Putamen (tissue), 1 donor: ENCODE results near the gene GIPC3.
"Not testable (repeated sequence)": the region's sequence is repeated elsewhere in the genome, so short reads cannot be mapped to it uniquely, and the experiment has no call there.

Source experiments
- DNase-seq: peaks from one replicate; pipeline ENCODE4 v3.0.0-alpha.2; 2016; ENCODE audit warnings: low spot score

GIPC3 gene

DNA sequence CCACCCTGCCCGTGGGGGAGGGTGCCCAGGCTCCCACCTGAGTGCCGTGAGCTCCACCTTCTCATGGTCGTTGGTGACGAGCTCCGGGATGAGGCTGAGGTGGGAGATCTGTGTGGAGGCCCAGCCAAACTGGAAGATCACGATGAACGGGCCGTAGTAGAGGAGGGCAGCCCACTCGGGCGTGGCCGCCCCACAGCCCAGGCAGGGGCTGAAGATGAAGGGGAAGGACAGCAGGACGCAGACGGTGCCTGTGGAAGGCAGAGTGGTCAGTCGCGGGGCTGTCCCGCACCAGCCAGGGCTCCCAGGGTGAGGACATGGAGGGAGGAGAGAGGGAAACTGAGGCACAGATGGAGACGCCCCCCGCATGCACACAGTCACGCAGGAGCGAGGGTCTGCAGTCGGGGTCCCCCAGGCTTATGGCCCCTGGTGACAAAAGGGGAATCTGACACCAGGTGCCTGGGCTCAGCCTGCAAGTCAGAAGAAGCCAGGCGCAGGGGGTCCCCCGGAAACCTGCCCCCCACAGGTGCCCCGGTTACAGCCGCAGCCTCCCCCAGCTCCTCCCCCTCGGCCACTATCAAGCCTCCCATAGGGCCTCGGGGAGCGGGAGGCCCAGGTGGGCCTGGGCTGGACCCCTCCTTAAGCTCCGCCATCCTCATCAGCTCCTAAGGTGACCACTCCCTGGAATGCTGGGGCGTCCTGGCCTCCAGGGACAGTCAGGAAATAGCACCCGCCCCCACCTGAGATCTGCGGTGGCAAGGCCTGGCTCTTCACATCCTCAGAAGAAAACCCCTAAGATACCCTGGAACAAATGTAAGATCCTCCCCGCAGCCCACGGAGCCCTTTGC is 34.1 kb upstream of the GIPC3 start:
- no peak for DNase-seq

GRCh38 chr19:3551792-3552095 is 33.5 kb upstream of the GIPC3 start:
- no peak for DNase-seq

DNA sequence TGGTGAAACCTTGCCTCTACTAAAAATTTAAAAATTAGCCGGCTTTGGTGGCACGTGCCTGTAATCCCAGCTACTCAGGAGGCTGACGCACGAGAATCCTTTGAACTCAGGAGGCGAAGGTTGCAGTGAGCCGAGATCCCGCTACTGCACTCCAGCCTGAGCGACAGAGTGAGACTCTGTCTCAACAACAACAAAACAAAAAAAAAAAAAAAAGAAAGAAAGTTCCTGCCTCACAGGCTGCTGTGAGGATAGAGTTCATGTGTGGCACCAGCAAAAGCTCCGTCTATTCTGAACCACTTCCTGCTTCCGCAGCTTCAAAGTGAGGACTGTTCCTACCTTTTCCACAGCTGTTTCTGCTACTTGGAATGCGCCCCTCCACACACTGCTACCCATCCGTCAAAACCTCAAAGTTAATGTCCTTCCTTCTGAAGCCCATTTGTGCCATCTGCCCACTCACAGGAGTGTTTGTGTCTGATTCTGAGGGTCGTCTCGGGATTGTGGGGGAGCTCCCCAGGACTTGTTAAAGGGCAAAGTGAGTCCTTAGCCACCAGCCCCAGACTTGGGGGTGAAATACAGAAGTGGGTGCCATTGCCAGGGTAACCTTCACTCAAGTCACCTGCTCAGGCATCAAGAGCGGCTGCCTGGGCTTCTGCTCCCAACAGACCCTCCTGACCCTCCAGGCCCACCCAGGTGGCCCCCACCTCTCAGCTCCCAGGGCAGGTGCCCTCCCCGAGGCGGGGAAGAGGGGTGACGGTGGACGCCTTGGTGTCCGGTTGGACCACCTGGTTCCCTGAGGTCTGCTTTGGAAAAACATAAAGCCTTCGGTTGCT is 30.8 kb upstream of the GIPC3 start:
- DNase-seq = no peak

GRCh38 chr19:3555653-3556422 is 29.4 kb upstream of the GIPC3 start:
- DNase-seq = no peak

DNA sequence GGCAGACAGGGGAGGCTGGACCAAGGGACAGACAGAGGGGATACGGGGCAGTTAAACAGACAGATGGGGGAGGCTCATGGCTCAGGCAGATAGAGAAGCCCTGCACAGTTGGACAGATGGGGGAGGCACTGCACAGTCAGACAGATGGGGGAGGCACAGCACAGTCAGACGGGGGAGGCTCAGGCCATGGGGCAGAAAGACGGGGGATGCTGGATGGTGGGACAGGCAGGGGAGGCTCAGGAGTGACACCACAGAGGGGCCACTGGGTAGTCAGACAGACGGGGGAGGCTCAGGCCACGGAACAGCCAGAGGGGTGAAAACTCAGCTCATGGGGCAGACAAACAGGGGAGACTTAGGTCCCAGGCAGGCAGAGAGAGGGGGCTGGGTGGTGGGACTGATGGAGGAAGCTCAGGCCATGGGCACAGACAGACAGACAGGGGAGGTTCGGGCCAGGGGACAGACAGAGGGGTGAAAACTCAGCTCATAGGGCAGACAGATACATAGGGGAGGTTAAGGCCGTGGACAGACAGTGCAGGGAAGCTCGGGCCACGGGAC is 28.8 kb upstream of the GIPC3 start:
- no peak for DNase-seq

DNA sequence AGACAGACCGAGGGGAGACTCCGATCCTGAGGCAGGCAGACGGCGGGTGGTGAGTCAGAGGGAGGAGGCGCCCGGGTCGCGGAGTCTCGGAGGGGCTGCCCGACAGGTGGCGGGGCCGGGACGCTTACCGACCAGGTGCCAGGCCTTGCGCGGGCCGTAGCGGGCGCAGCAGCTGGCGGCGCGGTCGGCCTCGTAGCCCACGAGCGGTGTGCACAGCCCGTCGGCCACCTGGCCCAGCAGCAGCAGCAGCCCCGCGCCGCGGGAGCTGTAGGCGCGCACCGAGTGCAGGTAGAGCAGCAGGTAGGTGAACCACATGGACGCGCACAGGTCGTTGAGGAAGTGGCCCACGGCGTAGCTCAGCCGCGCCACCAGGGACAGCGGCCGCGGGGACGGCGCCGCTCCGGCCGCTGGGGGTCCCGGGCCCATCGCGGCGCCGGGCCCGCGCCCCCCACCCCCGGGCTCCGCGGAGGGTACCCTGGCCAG is 28.3 kb upstream of the GIPC3 start:
- DNase-seq = no peak

DNA sequence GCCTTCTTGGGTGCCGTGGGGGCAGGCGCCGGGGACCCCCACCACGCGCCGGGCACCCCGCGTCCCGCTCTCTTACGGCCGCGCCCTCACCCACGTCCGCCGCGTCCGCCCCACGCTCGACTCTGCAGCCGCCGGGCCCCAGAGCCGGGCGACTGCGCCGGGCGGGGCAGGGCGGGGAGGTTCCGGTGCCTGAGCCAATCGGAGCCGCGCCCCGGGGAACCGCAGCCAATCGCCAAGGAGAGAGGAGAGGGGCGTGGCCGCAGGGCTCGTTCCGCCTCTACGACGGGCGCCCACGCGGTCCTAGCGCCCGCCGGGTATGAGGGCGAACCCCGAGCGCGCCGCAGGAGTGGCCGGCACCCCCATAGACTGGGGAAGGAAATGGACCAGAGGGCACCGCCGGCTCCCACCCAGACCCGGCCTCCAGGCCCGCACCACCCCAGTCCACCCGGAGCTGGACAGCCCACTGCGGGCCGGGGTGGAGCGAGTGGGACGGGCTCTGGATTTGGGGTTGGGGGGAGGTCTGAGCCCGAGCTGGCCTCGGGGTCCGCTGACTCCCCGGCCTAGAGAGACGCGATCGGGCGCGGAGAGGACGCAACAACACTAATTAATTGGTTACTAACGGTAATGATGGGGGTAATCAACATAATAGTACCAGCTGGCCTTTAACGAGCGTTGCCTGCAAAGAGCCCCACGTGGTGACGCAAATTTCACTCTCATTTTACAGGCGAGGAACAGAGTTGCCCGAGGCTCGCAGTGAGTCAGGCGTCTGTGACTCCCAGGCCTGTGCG is 27.6 kb upstream of the GIPC3 start, which contains the start of gene MFSD12:
Gene MFSD12 (minus strand): TSS at position 126 of the 788 bp plus-strand sequence. CDS start 183 bp downstream, outside the sequence.
- peak; percentile 92 for DNase-seq

GRCh38 chr19:3563709-3564524 is 21.4 kb upstream of the GIPC3 start:
- DNase-seq = no peak

DNA sequence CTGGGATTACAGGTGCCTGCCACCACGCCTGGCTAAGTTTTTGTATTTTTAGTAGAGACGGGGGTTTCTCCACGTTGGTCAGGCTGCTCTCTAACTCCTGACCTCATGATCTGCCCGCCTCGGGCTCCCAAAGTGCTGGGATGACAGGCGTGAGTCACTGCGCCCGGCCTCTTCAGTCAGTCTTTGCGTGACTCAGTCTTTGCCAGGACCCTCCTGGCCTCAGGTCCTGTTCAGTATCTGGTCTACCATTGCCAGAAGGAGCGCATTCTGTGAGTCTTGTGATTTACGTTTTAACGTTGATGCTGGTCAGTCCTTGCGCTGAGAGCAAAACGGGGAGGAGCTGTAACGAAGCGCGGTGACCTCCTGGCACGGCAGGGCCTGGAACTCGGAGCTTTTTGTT is 20.1 kb upstream of the GIPC3 start:
- DNase-seq = no peak

DNA sequence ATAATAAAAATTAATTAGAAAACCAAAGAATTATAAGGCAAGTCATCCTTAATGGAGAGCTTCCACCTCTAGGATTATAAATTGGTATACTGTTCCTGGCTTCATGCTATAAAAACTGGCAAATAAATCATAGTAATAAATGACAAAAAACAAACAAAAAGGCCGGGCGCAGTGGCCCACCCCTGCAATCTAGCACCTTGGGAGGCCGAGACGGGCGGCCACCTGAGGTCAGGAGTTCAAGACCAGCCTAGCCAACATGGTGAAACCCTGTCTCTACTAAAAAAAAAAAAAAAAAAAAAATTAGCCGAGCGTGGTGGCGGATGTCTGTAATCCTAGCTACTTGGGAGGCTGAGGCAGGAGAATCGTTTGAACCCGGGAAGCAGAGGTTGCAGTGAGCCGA is 15.2 kb upstream of the GIPC3 start:
- not testable (repeated sequence) for DNase-seq

GRCh38 chr19:3570606-3571011 is 14.7 kb upstream of the GIPC3 start:
- DNase-seq = peak; percentile 83

DNA sequence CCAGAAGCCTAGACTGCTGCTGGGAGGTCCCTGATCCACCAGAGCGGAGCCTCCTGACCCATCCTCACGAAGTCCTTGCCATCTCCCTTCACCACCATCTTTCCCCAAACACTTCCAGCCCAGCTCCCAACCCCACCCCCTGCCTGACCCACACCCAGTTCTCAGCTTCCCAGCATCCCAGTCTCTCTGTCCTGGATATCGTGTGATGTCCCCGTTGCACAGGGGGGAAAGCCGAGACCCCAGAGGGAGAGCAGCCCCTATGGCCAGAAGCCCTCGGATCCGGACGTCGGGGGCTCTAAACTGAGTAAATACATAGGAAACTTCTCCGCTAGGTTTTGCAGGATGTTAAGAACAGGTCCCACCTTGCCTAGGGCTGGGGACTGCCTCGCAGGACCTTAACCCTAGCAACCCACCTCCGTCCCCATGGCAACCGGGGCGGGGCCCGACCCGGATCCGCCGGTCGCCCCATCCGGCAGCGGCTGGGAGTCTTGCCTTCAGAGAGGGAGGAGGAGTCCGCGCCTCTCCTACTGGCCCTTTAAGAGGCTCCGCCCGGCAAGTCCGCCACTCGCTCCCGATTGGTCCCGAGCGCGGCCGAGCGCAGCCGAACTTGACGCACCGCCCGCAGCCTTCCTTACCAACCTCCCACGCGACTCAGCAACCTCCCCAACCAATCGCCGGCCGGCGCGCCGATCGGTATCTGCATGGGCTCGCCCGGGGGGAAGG is 13.0 kb upstream of the GIPC3 start:
- DNase-seq = peak; percentile 100

DNA sequence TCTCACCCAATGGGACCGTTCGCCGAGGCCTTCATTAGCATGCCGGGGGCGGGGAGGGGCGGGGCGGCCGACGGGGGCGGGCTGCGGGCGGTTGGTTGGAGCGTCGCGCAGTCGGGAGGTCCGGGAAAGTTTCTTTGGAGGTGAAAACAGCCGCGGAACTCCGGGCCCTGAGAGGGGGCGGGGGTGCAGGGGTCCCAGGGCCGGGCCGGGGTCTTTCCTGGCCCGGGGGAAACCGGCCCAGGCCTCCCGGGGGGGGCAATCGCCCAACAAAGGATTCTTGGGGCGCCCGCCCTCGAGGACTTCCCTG is 12.5 kb upstream of the GIPC3 start, which contains the start of gene HMG20B:
Gene HMG20B (plus strand): TSS at position 90 of the 307 bp plus-strand sequence. CDS start 366 bp downstream, outside the sequence.
- no peak for DNase-seq

- DNase-seq = no peak
Measured at GRCh38 chr19:3573162-3573857, 12.0 kb upstream of the GIPC3 start.

GRCh38 chr19:3573858-3574637 is 11.2 kb upstream of the GIPC3 start:
- peak; percentile 65 for DNase-seq

GRCh38 chr19:3575260-3575741 is 10.0 kb upstream of the GIPC3 start:
- DNase-seq = no peak

- DNase-seq = no peak
Measured at GRCh38 chr19:3575949-3576673, 9.2 kb upstream of the GIPC3 start.
